Prostate gland (tissue), 2 donors: ENCODE results near the gene PLGLB1. TPM values are rescaled to one million over a fixed set of nuclear protein-coding genes. Genes with fewer than 3 reads are reported as not detected.
"Not testable (repeated sequence)": the region's sequence is repeated elsewhere in the genome, so short reads cannot be mapped to it uniquely, and the experiment has no call there.

Experiments used
- DNase-seq: peaks from one replicate; pipeline ENCODE4 v3.0.0-alpha.2; 2019; ENCODE audit warnings: low spot score
- H3K27ac ChIP-seq, 2 donors: fragments of 200-600 bp; sonication (generic); 2 replicates each; pipeline ENCODE4 v1.5.1; 2017 to 2019
- H3K27me3 ChIP-seq: fragments of 200-600 bp; sonication (generic); replicated peaks from 2 replicates; pipeline ENCODE4 v1.5.1; 2019; ENCODE audit not compliant: insufficient read depth
- H3K36me3 ChIP-seq, 2 donors: fragments of 200-600 bp; sonication (generic); 1 replicate in 1 of 2; 2 replicates in 1 of 2; pipeline versions ENCODE4 v1.5.1 to v1.8.1; 2017 to 2019
- H3K4me1 ChIP-seq: fragments of 200-600 bp; sonication (generic); replicated peaks from 2 replicates; pipeline ENCODE4 v1.5.1; 2019
- H3K4me3 ChIP-seq, 2 donors: fragments of 200-600 bp; sonication (generic); 2 replicates each; pipeline ENCODE4 v1.5.1; 2017 to 2019
- H3K9me3 ChIP-seq: fragments of 200-600 bp; sonication (generic); 2 replicates; pipeline ENCODE4 v1.5.1; 2017
- WGBS: methylation state at CpG from one replicate; pipeline ENCODE4 v1.1.5; 2018; 5-methylcytosine and 5-hydroxymethylcytosine counted together
- intact Hi-C: fragments of 100-400 bp; cut with DNase I; formaldehyde crosslinking; loops from one replicate; pipeline ENCODE4 v1.14.2; 2022
- small RNA-seq, 2 donors: library from RNA; depleted of rRNA; stranded (forward); fragments of <200 nt; gene quantifications; one replicate each; pipeline ENCODE3, GENCODE V24; 2016
- total RNA-seq, 2 donors: library from RNA; depleted of rRNA; stranded (reverse); fragments of >200 nt; gene quantifications; one replicate each; pipeline ENCODE4 v1.1.0, GENCODE V29; 2016

The PLGLB1 gene
- total RNA-seq, 2 donors from 2014 or later, result 1.5 to 2.1 TPM

- H3K9me3 ChIP-seq, H3K27me3 ChIP-seq, DNase-seq, H3K4me3 ChIP-seq, intact Hi-C loops, H3K36me3 ChIP-seq, H3K27ac ChIP-seq, H3K4me1 ChIP-seq: not testable (repeated sequence)
- no CpG with 5 or more reads among the region's 8 CpGs for WGBS
These were observed 601 bp downstream of the PLGLB1 start for GRCh38 chr2:87021043-87021442.

DNA sequence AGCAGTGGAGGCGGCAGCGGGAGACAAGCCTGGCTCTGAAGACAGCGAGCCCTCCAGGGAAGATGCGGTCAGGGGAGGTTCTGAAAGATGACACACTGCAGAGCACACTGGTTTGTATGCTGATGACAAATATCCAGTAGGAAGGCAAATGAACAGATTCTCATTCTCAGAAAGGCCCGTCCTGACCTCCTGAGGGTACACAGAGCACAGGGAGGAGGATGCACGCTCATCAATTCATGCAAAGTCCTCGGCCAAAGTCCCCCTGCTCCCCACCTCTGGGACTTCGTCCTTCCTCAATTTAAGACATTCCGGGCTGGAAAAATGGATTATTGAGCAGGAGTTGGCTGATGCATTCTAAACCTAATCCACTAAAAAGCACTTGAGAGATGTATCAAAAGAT lies 2.6 kb downstream of the PLGLB1 start:
- H3K36me3 ChIP-seq, H3K27me3 ChIP-seq, H3K27ac ChIP-seq, DNase-seq, H3K4me1 ChIP-seq, H3K4me3 ChIP-seq, H3K9me3 ChIP-seq, intact Hi-C loops: not testable (repeated sequence)
- WGBS, result no CpG with 5 or more reads among the region's 9 CpGs

- H3K27ac ChIP-seq, intact Hi-C loops, H3K36me3 ChIP-seq, H3K4me3 ChIP-seq, DNase-seq, H3K4me1 ChIP-seq, H3K9me3 ChIP-seq, H3K27me3 ChIP-seq: not testable (repeated sequence)
- no CpG with 5 or more reads among the region's 9 CpGs for WGBS
These were observed 7.0 kb downstream of the PLGLB1 start for GRCh38 chr2:87014489-87015169.

GRCh38 chr2:87004398-87004797 lies 17.2 kb downstream of the PLGLB1 start:
- H3K4me1 ChIP-seq, H3K4me3 ChIP-seq, intact Hi-C loops, DNase-seq, H3K9me3 ChIP-seq, H3K27me3 ChIP-seq, H3K36me3 ChIP-seq, H3K27ac ChIP-seq: not testable (repeated sequence)
- no CpG with 5 or more reads among the region's 2 CpGs for WGBS

Small RNA genes within 50 kb of the gene (small RNA-seq; reads per million reads assigned to genes)
- gene AC125232.1, result 0 reads per million in 2 donors

Other genes with a start within 250 kb of the PLGLB1 start
- gene CD8A, start 230.9 kb downstream of the PLGLB1 start, total RNA-seq, result 1 to 10 TPM; 1.3 to 2.5 TPM
- gene CD8B, start 160.0 kb downstream of the PLGLB1 start, total RNA-seq, result 1 to 10 TPM; 1.1 to 1.3 TPM
- 1 to 10 TPM; 1.5 to 4.4 TPM for gene RGPD1, start 79.7 kb downstream of the PLGLB1 start, total RNA-seq